Measurements from ENCODE around the gene TMEM181. TPM values are rescaled to one million over a fixed set of nuclear protein-coding genes. Genes with fewer than 3 reads are reported as not detected.
"Not testable (repeated sequence)": the region's sequence is repeated elsewhere in the genome, so short reads cannot be mapped to it uniquely, and the experiment has no call there.

The TMEM181 gene, protein sequence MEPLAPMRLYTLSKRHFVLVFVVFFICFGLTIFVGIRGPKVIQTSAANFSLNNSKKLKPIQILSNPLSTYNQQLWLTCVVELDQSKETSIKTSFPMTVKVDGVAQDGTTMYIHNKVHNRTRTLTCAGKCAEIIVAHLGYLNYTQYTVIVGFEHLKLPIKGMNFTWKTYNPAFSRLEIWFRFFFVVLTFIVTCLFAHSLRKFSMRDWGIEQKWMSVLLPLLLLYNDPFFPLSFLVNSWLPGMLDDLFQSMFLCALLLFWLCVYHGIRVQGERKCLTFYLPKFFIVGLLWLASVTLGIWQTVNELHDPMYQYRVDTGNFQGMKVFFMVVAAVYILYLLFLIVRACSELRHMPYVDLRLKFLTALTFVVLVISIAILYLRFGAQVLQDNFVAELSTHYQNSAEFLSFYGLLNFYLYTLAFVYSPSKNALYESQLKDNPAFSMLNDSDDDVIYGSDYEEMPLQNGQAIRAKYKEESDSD
- 43.9 and 57.9 TPM in 2 replicates for total RNA-seq

DNA sequence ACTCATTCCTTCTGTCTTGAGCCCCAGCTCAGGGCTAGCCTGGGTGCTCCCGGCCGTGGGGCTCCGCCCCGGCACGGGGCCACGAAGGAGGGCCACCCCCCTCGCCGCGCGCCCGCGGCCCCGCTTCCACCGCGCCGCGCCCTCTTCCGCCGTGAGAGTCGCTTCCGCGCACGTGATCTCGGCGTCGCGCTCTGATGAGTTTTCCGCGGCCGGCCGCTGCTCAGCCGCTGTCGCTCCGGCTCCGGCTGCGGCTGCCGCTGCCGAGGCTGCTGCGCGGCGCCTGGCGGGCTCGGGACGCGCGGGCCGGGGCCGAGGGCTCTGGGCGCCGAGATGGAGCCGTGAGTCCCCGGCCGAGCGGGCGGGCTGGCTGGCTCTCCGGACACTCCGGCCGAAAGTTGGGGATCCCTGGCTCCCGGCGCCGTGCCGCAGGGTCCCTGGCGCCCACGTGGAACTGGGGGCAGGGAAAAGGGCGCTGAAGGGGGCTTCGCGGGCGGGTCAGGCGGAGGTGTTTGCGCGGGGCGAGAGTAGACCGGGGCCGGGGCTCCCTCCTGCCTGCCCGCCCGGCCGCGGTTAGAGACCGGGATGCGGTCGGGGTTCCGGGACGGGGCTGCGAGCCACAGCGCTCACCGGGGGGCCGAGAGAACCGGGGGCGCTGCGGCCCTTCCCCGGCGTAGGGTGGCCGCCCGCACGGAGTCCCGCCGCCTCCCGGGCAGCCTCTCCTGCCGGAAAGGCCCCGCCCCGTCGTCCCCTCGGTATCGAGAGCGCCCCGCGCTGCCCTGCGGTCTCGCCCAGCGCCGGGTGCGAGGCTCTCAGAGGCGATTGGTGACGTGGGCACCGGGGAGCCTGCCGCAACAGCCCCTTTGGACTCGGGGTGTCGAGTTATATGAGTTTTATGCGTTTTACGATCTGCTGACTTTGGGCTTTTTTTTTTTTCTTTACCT is at the start of gene TMEM181:
Gene TMEM181 (plus strand): TSS at position 197 of the 941 bp plus-strand sequence. CDS start 134 bp downstream, at position 331.
- DNase-seq, result peak; percentile 89

DNA sequence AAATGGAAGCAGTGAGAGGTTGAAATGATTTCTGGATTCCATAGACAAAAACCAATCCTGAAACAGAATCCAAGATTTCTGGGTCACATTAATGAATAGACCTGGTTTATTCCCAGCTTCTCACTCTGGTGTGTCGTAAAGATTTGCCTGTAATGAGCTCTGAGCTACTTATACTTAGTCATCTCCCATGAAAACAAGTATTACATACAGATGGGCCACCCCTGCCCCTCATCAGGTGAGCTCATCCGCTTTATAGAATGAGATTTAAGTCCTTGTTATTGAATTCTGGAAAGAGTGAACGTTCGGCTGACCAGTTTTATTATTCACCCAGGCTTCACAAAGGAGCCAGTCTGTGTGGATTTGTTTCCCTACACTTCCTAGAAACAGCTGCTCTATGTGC is 47.1 kb upstream of the TMEM181 start:
- no peak for DNase-seq

DNA sequence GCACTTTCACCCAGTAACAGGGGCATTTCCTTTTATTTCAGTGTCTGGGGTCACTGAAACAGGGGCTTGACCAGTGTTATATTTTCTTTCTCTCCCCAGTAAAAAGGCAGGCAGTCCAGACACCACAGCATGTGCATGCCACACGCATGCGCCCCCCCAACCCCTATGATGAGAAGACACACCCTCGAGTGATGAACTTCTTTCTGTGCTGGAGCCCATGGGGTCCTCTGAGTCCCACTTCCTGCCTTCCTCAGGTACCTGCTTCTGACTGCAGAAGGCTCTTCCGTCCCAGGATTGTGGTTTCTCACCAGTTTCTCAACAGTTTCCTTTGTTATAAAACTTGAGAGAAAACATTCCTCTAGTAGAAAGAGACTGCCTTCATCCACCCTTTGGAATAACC is 45.7 kb upstream of the TMEM181 start:
- no peak for DNase-seq

DNA sequence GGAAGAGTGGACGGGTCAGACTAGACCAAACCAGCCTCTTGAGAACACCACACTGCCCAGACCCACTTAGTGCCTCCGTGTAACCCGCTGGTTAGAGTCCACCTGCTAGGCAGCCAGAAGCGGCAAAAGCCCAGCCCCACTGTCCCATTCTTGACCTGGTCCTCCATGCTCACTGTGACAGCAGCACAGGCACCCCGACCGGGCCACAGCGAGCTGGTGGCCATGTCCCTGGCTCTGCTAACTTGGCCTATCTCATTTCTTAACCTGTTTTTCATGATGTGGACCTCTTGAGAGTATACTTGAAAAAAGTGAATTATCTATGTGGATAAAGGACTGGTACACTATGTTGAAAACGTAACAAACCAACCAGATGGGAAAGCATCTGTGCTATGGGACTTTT is 44.9 kb upstream of the TMEM181 start:
- no peak for DNase-seq

DNA sequence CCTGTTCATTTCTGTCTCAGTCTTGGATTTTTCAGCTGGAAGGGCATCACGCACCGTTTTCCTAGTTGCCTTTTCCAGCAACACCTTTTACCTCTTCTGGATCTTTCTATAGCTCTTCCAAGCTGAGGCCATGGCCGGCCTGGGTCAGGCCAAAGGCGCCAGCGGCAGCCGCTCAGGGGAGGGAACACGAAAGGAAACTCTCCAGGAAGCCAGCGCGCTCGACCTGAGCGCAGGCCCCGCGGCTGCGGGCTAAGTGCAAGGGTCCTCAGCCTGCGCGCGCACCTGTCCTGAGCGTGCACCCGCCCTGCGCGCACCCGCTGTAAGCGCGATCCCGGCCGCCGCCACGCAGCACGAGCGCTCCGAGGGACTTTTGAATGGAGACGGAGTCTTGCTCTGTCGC is 43.8 kb upstream of the TMEM181 start:
- no peak for DNase-seq

DNA sequence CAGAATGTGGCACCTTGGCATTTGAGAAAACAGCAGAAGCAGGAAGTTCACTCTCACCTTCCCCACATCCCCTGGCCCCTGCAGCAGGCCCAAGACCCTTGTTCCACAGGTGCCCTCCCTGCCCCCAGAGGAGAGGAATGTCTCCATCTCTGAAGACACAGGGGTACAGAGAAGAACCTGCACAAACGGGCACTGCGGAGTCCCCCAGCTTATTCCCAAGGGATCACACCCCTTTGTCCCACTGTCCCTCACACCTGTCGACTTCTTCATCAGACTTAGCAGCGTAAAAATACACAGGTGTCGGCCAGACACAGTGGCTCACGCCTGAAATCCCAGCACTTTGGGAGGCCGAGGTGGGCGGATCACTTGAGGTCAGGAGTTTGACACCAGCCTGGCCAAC is 42.9 kb upstream of the TMEM181 start:
- DNase-seq, result no peak

DNA sequence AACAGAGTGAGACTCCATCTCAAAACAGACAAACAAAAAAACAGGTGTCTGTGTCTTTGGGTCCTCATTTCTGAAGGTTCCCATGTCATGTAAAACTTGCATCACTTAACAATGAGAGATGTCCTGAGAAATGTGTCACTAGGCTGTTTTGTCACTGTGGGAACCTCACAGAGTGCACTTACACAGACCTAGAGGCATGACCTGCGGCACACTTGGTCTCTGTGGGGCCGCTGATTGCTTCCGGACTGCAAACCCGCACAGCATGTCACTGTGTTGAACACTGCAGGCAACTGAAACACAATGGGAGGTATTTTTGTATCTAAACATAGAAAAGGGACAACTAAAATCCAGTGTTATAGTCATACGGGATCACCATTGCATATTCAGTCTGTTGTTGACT is 42.3 kb upstream of the TMEM181 start:
- peak; percentile 42 for DNase-seq

DNA sequence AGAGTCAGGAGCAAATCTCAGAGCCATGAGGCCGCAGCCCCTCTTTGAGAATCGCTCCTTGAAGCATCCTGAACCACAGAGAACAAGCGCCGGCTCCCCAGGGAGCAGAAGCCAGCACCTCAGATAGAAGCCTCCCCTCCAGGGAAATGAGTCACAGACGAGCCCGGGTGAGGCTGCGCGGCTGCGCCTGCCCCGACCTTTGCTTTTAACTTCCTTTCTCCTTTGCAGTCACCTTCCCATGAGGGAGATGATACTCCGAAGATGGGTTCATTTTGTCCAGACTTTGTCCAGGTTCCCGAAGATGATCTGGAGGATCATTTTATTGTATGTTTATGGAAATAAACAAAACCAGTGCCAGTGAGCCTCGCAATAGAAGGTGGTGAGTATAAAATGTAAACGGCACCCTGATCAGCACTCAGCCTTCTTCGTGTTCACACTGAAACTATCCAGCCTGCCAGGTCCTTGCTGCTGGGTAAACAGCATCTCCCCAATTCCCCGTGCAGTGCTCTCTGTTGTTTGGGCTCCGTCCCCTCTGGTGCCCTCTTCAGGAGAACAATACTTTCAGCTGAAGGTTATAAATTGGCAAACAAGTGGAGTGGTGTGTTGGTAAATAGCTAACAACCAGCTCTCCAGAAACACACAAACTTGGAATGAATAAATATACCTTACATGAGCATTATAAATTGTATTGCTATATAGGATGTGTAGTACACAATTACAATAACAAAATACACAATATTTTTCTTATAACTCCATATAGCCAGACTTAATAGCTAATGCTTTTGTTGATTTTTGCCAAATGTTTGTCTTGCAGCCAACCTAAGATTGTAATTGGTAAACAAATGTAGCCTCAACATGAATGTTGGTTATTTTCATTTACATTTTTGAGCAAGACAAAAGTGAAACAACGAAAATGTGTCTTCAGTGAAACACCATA is 41.4 kb upstream of the TMEM181 start:
- peak; percentile 82 for DNase-seq

DNA sequence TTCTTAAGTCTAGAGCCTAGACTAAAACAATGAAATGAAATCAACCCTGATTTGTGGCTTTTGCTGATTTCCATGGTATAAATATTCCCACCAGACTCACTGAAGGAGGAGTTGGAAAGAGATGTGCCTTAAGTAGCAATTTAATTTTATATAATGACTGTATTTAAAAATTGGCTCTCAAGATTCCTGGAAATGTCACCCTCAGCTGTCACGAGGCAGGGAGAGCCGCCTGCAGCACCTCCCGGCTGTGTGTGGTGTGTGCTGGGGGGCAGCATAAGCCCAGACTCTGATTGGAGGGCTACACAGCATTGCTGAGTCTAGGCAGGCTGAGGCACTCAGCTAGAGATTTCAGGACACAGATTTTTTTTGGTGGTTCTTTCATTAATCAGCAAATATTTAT is 40.6 kb upstream of the TMEM181 start:
- DNase-seq, result no peak

DNA sequence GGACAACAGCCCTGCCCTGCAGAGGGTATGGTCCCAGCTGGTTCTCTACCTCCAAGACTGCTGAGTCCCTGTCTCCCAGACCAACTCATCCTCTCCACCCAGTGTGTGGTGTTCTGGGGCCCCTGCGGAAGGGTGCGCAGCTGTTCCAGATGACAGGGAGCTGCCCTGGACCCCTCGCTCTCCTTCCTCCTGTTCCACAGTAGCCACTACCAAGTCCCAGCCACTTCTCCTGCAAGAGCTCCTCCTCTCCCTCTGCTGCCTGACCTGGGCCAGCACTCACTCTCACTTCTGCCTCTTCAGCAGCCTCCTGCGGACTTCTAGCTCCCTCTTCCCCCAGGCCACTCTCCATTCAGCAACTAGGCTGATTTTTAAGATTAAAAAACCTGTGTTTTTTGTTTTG is 40.1 kb upstream of the TMEM181 start:
- DNase-seq, result no peak

DNA sequence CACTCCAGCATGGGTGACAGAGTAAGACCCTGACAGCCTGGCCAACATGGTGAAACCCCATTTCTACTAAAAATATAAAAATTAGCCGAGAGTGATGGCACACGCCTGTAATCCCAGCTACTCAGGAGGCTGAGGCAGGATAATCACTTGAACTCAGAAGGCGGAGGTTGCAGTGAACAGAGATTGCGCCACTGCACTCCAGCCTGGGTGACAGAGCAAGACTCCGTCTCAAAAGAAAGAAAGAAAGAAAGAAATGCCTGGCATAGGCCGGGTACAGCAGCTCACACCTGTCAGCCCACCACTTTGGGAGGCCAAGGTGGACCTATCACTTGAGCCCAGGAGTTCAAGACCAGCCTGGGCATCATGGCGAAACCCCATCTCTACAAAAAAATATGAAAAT is 38.9 kb upstream of the TMEM181 start:
- not testable (repeated sequence) for DNase-seq

DNA sequence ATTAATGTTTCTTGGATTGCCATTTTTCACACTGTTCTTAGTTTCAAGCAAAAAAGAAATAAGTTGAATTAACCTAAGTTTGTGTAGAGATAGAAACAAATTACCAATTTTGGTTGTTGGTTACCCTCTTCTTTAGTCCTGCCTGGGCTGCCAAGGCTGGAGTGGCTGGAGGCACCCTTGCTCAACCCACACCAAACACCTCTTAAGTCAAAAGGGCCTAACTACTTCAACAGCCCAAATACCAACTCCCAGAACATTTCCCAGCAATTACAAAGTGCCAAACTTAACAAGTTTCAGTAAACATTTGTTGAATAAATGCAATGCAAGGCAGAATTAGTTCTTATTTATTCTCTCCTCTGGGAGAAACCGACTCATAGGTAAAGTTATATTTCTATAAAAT is 38.1 kb upstream of the TMEM181 start:
- DNase-seq, result no peak

DNA sequence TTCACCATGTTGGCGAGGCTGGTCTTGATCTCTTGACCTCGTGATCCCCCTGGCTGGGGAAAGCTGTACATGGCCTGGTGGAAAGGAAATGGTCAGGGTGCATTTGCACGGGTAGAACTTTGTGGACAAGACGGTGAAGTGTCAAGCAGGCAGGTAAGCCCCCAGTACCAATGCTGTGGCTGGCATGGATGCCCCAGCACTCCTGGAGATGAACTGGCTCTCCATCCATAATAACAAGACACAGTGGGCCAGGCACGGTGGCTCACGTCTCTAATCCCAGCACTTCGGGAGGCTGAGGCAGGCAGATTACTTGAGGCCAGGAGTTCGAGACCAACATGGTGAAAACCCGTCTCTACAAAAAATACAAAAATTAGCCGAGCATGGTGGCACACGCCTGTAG is 37.3 kb upstream of the TMEM181 start:
- DNase-seq, result no peak

DNA sequence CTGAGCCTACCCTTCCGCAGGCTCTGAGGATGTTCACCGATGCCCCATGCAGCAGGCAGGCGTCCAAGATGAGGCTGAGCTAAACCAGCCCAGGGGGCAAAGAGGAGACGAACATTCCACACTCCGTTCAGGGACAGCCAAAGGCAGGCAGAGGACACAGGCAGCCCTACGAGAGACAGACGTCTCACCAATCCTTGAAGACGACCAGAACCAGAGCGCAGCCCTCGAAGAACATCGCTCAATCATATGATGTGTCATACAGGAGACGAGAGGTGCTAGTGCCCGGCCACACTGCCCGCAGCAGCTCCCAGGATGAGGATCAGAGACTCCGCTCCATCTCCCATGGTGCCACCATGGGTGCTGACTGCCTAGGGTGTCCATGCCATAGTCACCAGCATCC is 35.6 kb upstream of the TMEM181 start:
- no peak for DNase-seq

DNA sequence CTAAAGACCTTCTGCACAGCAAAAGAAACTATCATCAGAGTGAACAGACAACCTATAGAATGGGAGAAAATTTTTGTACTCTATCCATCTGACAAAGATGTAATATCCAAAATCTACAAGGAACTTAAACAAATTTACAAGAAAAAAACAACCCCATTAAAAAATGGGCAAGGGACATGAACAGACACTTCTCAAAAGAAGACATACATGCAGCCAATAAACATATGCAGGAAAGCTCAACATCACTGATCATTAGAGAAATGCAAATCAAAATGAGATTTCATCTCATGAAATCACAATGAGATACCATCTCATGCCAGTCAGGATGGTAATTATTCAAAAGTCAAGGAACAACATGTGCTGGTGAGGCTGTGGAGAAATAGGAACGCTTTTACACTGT is 32.0 kb upstream of the TMEM181 start:
- DNase-seq, result not testable (repeated sequence)

DNA sequence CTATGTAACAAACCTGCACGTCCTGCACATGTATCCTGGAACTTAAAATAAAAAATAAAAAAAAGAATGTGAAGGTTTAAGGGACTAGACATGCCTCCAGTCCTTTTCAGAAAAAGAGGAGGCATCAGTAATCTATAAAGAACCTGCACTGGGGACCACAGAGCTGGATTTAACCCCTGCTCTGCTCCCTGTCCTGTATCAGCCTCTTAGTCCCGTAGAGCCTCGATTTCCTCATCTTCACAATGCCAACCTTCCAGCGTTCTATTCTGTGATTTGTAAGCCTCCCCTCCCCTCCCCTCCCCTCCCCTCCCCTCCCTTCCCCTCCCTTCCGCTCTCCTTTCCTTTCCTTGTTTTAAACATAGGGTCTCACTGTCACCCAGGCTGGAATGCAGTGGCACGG is 31.1 kb upstream of the TMEM181 start:
- no peak for DNase-seq

DNA sequence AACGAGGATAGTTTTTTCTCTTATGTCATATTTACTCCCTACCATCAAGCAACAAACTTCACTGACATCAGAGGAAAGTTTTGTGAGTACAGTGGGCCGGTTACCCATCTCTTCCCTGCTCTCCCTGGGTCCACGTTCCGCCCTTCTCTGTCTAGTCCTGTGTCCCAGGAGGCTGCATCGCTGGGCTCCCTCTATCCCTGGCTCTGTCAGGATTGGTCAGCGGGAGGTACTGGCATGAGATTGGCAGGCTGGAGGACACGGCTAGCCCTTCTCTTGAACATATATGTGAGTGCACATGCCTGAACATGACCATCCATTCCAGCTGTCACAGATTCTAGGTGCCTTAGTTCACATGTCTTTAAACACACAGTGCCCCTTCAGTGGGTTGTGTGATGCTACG is 30.3 kb upstream of the TMEM181 start:
- no peak for DNase-seq

DNA sequence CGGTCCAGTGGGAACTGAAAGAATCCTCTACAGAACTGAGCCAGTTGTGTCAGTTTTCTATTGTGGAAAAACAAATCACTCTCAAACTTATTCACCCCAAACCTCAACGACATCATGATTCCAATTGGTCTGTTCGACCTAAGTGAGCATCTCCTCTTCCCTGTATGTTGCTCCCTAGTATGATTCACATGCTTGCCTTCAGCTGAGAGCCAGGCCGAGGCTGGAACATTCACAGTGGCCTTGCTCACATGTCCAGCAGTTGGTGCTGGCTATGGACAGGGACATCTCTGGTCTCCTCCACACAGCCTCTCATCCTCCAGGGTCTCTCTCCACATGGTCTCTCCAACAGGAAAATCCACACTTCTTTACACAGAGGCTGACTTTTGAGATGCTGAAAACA is 28.3 kb upstream of the TMEM181 start:
- DNase-seq, result no peak

DNA sequence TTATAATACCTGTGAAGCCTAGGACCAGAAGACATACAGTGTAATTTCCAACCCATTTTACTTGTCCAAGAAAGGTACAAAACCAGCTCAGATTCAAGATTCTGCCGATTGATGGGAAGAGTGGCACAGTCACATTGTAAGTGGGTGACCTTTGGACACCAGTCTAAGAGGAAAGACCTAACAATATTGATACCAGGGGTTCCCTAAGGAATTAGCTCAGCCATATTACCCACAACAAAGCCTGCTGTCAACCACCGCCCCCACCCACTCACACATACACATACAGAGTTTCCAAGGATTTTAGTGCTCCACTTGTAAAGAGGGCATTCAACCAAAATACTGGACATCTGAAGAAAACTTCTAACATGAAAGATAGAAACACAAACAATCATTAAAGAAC is 27.9 kb upstream of the TMEM181 start:
- no peak for DNase-seq

DNA sequence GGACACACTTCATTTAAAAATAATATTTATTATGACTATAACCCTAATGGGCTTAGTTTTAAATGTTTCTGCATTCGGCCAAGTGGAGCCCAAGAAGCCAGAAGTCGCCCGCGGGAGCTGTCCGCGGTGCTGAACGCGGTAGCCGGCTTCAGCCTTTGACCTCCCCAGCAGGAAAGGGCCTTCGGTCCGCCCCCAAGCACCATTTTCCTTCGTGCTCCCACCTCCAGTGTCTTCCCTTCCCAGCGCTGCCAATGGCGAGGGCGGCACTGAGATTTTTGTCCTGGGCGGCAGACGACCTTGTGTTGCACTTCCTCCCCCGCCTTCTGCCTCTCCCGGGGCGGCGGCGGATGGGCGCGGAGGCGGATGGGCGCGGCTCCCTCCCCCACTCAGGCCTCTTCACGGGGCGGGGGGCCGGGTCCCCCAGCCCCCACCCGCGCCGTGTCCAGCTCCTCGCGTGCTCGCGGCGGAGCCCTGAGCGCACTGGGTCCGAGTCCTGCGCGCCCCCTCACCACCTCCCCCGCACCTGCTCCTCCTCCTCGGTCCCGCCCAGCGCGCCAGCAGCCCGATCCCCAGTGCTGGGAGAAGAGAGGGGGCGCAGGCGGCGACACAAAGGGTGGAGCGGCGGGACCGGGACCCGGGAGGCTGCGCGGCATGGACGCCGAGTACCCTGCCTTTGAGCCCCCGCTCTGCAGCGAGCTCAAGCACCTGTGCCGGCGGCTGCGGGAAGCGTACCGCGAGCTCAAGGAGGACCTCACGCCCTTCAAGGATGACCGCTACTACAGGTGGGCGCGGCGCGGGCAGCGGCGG is 23.6 kb upstream of the TMEM181 start:
- peak; percentile 81 for DNase-seq

All from dermis blood vessel endothelial cell (primary cell).